ENCODE results near the gene AFAP1L2. TPM values are rescaled to one million over a fixed set of nuclear protein-coding genes. Genes with fewer than 3 reads are reported as not detected.

Gene AFAP1L2
- total RNA-seq, 3 donors from 2014 or later: 6.7 to 23.4 (median 11.6) TPM

- H3K9me3 ChIP-seq: no peaks in the 10 kb centered on the region
- intact Hi-C loops (cut with DNase I, micrococcal nuclease): no loop called here
- no peak for ATAC-seq
- no peaks in the 10 kb centered on the region for H3K36me3 ChIP-seq (ENCODE audit: low read depth)
- TF ChIP-seq CTCF (IDR thresholded peaks at IDR 0.05): no peak
- H3K4me3 ChIP-seq: no peak overlapping the region
- peak in 1 of 3 donors; percentile 18 for DNase-seq
- H3K4me1 ChIP-seq (ENCODE audit: low read depth): no peaks in the 10 kb centered on the region
Measured at GRCh38 chr10:114380060-114380459, 24.2 kb downstream of the AFAP1L2 start.

- H3K4me3 ChIP-seq: no peak overlapping the region
- H3K4me1 ChIP-seq (ENCODE audit: low read depth): no peaks in the 10 kb centered on the region
- DNase-seq (peak in 1 of 3 donors; percentile 14), ATAC-seq (no peak)
- no peak for TF ChIP-seq CTCF (IDR thresholded peaks at IDR 0.05)
- intact Hi-C loops (cut with DNase I, micrococcal nuclease): no loop called here
- no peaks in the 10 kb centered on the region for H3K36me3 ChIP-seq (ENCODE audit: low read depth)
- no peaks in the 10 kb centered on the region for H3K9me3 ChIP-seq
Measured at GRCh38 chr10:114379631-114380041, 24.7 kb downstream of the AFAP1L2 start.

GRCh38 chr10:114376523-114376922, 27.8 kb downstream of the AFAP1L2 start:
- no peak for ATAC-seq
- intact Hi-C loops (cut with DNase I, micrococcal nuclease): no loop called here
- H3K4me3 ChIP-seq: no peak overlapping the region
- no peaks in the 10 kb centered on the region for H3K4me1 ChIP-seq (ENCODE audit: low read depth)
- no peaks in the 10 kb centered on the region for H3K9me3 ChIP-seq
- no peak for TF ChIP-seq CTCF (IDR thresholded peaks at IDR 0.05)
- H3K36me3 ChIP-seq (ENCODE audit: low read depth): no peaks in the 10 kb centered on the region
- no peak for DNase-seq

- H3K36me3 ChIP-seq (ENCODE audit: low read depth): no peaks in the 10 kb centered on the region
- ATAC-seq (no peak), DNase-seq (no peak)
- no peak for TF ChIP-seq CTCF (IDR thresholded peaks at IDR 0.05)
- H3K4me3 ChIP-seq: no peak overlapping the region
- intact Hi-C loops (cut with DNase I, micrococcal nuclease): no loop called here
- no peaks in the 10 kb centered on the region for H3K4me1 ChIP-seq (ENCODE audit: low read depth)
- no peaks in the 10 kb centered on the region for H3K9me3 ChIP-seq
Measured at GRCh38 chr10:114375047-114375446, 29.3 kb downstream of the AFAP1L2 start.

GRCh38 chr10:114374053-114374791, 30.1 kb downstream of the AFAP1L2 start:
- peak; percentile 23 for ATAC-seq
- TF ChIP-seq CTCF (IDR thresholded peaks at IDR 0.05): no peak
- no peaks in the 10 kb centered on the region for H3K36me3 ChIP-seq (ENCODE audit: low read depth)
- no peaks in the 10 kb centered on the region for H3K9me3 ChIP-seq
- DNase-seq: peak in 2 of 3 donors; percentile 40 to 60
- H3K4me3 ChIP-seq: no peak overlapping the region
- intact Hi-C loops (cut with DNase I, micrococcal nuclease): no loop called here
- no peaks in the 10 kb centered on the region for H3K4me1 ChIP-seq (ENCODE audit: low read depth)
